ENCODE data around the gene NUDCD3.
"Not testable (repeated sequence)": the region's sequence is repeated elsewhere in the genome, so short reads cannot be mapped to it uniquely, and the experiment has no call there.

The NUDCD3 gene

GRCh38 chr7:44441079-44441478 lies 49.4 kb downstream of the NUDCD3 start:
- no peak for DNase-seq

DNA sequence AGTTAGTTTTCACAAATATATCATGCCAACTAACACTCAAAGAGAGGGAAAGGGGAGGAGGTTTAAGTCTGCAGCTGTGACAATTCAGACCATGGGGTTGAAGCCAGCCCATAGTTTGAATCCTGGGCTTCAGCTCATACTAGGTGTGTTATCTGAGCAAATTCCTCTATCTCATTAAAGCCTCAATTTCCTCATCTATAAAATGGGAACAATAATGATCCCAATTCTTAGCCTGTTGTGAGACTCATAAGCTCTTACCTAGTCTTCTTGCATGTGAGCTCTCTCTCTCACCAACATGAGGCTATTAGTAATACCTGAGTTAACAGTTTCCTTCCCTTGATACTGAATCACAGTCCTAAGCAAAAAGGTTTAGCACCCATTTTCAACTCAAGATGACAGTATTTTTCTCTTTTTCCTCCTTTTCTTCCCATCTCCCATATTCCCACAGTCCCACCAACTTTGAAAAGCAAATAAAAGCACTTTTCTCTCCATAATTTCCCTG lies 49.8 kb downstream of the NUDCD3 start:
- no peak for DNase-seq

GRCh38 chr7:44439926-44440325 lies 50.5 kb downstream of the NUDCD3 start:
- DNase-seq, result no peak

- no peak for DNase-seq
Measured at GRCh38 chr7:44438816-44439215, 51.6 kb downstream of the NUDCD3 start.

GRCh38 chr7:44434201-44434600 lies 56.3 kb downstream of the NUDCD3 start:
- no peak for DNase-seq

DNA sequence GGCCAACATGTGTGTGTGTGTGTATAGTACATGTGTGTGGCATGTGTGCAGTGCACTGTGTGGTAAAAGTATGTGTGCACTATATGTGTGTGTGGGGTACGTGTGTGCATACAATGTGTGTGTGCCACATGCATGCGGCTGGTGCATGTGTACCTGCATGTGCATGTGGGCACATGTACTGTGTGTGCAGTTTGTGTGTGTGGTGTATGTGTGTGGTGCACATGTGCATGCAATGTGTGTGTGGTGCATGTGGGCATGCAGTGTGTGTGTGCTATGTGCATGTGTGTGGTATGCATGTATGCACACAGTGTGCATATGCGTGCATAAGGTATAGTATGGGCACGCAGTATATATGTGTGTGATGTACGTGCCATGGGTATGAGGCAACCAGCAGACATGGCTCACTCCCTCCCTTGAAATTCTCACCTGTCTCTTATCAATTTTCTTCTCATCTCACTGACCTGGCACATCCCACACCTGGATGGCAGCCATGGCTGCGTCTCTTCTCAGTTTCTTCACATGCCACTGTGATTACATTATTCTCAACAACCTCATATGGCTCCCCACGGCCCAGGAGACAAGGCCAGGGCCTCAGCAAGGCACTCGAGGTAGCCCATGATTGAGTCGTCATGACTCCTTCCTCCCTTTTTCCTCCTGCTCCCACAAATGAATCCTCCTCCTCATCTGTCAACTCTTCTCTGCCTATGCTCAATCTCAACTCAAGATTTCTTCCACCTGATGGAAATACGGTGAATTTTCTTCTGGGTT lies 57.0 kb downstream of the NUDCD3 start:
- no peak for DNase-seq

GRCh38 chr7:44432381-44432977 lies 58.0 kb downstream of the NUDCD3 start:
- no peak for DNase-seq

DNA sequence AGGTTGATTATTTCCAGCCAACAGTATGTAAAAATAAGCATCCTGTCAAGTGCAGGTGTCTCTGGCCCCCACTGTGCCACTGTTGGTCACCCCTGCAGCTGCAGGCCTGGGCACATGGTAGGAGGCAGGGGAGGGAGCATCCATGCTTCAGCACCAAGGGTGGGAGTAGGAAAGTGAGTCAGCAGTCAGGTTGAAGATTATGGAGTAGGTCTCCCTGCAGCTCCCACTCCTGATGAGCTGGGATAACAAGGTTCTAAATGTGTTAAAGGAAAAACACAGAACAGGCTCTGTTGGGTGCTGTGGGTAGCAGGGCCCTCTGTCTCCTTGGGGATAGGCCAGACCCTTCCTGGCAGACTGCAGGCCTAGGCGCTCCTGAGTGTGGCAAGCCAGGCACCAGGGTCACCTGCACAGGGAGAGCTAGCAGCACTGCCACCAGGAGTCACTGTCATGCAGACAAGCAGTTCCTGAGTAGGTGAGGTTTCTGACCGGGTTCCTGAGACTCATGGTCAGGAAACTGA lies 59.3 kb downstream of the NUDCD3 start:
- no peak for DNase-seq

DNA sequence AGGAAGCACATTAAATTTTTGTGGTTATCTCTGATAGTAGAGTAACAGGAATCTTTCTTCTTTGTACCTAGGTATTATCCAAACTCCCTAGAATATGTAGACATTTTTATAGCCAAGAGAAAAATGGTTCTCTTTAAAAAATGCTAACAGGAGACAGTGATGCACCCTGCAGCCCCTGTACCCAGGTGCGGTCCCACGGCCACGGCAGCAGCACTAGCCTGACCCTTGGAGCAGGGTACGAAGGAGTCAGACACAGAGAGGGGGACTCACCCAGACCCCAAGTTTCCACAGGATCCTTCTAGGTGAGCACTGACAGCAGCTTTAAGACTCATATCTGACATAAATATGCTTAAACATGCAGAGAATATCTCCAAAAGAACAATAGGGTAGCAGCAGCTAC lies 60.4 kb downstream of the NUDCD3 start:
- DNase-seq, result no peak

- DNase-seq, result not testable (repeated sequence)
Measured at GRCh38 chr7:44424762-44425161, 65.7 kb downstream of the NUDCD3 start.

- no peak for DNase-seq
Measured at GRCh38 chr7:44416941-44417340, 73.5 kb downstream of the NUDCD3 start.

DNA sequence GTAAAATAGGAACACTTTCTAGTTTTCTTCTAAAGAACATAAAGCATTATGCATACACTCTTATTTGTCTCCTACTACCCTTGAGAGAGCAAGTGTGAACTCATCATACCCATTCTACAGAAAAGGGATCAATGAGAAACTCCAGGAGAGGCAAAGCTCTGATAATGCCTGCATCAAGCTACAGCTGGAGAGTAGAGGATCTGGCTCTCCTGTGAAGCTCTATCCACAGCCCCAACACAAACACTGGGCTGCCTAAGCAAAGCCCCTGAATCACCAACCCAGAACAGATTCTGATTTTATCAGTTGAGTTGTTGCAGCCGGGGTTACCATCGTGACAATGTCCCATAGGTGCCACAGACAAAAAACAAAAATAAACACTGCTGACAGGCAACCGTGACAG lies 74.9 kb downstream of the NUDCD3 start:
- no peak for DNase-seq

- peak in 1 of 2 experiments; percentile 53 for DNase-seq
Measured at GRCh38 chr7:44415047-44415446, 75.4 kb downstream of the NUDCD3 start.

GRCh38 chr7:44411306-44411705 lies 79.2 kb downstream of the NUDCD3 start:
- no peak for DNase-seq

DNA sequence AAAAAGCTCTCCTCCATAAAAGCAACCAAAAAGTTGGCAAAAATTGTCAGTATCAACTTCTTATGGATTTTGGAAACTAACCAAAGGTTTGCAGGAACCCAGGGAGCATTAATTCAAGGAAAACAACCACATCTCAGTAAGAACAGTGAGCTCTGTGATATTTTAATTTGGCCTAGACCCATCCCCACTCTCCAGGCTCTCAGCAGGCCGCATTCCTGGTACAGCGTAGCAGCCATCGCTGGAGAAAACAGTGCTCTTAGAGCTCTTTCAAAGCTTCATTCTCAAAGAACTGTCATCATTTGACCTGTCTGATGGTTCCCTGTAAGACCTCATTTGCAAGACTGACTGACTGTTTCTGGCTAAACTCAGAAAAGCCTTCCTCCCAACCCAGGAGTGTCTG lies 81.9 kb downstream of the NUDCD3 start:
- no peak for DNase-seq

- DNase-seq, result no peak
Measured at GRCh38 chr7:44403775-44404174, 86.7 kb downstream of the NUDCD3 start.

DNA sequence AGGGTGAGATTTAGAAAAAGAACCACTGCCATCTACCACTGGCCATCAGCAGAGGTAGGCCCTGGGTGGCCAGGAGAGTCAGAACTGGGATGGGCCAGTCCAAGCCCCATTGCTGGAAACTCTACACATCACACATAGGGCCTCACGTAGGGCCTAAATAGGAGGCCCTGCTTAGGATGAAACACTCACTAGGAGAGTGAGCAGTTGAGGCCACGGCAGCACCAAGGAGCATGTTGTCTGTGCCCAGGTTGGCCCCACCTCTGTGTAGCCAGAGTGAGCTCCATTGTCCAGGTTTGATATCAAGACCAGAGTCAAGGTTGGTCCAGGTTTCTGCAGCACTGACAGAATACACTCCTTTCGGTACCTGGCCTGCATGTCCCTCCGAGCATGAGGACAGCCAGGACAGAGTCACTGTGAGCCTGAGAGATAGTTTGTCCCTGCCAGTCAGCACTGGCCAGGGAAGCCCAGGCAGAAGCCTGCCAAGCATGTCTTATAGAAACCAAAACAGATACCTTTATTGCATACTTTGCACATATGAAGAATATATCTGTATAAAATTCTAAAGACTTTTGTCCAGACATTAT lies 87.2 kb downstream of the NUDCD3 start:
- no peak for DNase-seq

- DNase-seq, result no peak
Measured at GRCh38 chr7:44402401-44403060, 87.9 kb downstream of the NUDCD3 start.

GRCh38 chr7:44401692-44402091 lies 88.8 kb downstream of the NUDCD3 start:
- no peak for DNase-seq

DNA sequence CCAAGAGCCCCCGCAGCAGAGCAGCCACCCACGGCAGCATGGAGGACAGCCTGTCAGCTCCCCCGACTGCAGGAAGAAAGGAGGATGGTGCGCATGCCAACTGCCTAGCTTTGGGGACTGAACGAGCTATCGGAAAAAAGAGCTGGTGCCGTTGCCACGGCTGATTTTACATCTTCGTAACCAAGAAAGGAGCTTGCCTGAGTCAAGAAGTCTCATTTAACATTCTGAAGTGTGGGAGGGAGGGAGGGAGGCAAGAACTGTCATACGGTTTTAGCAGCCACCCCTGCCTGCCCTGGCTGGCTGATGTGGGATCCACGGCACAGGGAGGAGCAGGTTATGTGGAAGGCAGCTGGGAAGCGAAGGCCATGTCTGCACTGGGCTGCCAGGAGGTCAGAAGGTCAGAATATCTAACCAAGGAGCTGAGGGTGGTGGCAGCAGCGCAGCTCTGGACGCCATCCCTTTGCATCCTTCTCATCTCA lies 90.4 kb downstream of the NUDCD3 start:
- DNase-seq, result no peak

DNA sequence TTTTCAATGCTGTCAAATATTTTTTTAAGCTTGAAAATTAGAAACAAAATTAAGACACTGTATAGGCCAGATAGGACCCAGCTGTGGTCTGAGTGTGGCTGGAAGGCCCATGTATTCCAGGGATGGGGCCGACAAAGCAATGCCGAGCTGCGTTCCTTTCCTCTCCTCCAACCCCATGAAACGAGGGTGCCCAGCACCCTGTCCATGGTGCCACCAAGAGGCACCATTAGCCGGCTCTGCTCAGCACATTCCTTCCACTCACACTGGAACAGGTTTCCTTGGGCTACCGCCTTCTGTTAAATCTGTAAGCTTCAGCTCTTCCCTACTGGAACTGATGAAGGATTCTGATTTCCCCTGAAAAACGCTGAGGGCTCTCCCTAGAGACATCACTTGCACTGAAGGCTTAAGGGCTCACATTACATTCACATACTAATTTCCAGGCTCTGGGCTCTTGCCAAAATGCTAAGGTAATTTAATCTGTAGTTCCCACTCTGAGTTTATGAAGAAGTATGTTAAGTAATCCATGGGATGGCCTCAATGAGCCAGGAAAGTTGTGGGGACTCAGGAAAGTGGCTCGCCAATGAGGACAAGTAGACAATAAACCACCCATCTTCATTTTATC lies 91.4 kb downstream of the NUDCD3 start:
- no peak for DNase-seq

GRCh38 chr7:44398511-44398911 lies 91.9 kb downstream of the NUDCD3 start:
- DNase-seq, result no peak

Data from SW 1271 (cell line).